GM19035 (cell line): Measurements from ENCODE around the gene NDFIP1.
"Not testable (repeated sequence)": the region's sequence is repeated elsewhere in the genome, so short reads cannot be mapped to it uniquely, and the experiment has no call there.

ENCODE experiments used
- ATAC-seq: cut with Tn5 transposase; IDR thresholded peaks from one replicate; pipeline ENCODE4 v1.9.1; 2021; ENCODE audit not compliant: unreplicated experiment

Gene NDFIP1

GRCh38 chr5:142183561-142183960 lies 75.0 kb downstream of the NDFIP1 start:
- no peak for ATAC-seq

GRCh38 chr5:142184988-142185387 lies 76.4 kb downstream of the NDFIP1 start:
- no peak for ATAC-seq

- ATAC-seq, result no peak
Observed at GRCh38 chr5:142186514-142186856, 77.9 kb downstream of the NDFIP1 start.

GRCh38 chr5:142186857-142187594 lies 78.4 kb downstream of the NDFIP1 start:
- no peak for ATAC-seq

DNA sequence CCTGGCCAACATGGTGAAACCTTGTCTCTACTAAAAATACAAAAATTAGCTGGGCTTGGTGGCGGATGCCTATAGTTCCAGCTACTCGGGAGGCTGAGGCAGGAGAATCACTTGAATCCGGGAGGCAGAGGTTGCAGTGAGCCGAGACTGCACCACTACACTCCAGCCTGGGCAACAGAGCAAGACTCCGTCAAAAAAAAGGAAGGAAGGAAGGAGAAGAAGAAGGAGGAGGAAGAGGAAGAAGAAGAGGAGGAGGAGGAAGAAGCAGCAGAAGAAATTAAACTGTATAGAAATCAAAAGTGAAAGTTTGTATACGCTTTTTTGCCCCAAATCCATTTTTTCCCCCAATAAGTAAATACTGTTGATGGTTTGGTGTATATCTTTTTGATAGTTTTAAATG lies 80.1 kb downstream of the NDFIP1 start:
- ATAC-seq, result not testable (repeated sequence)

- ATAC-seq, result no peak
Observed at GRCh38 chr5:142189813-142190212, 81.2 kb downstream of the NDFIP1 start.

- no peak for ATAC-seq
Observed at GRCh38 chr5:142191776-142192175, 83.2 kb downstream of the NDFIP1 start.

DNA sequence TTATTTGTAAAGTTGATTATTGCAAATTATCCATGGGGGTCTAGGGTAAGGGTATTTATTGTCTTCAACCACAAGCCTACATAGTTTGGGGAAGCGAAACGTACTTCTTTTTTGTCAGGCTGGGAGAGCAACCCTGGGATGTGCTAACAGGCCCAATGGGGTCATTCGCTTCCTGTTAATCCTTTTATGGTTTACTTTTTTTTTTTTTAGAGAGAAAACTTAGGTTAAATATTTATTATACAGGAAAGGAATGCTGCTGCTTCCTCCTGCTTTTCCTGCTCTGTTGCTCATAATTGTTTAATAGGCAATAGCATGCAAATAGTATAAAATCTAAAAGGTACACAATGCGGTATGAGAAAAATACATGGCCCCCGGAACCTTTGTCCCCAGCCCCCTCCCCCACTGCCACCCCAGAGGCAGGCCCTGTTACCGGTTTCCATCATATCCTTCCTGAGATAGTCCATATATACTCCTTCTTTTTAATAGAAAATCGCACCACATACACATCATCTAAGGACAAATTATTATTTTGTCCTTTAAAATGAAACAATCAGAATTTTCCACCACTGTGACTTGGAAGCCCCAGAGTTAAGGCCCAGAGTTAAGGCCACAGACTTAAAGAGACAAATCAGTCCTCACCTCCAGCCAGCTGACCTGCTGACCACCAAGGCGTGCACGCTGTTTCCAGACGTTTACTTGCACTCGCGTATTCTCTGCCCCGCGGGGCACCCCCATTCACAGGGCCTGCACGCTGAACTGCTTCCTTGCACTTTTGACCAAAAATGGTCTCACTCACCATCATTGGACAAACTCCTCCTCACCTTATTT lies 83.9 kb downstream of the NDFIP1 start:
- no peak for ATAC-seq

GRCh38 chr5:142193114-142193428 lies 84.5 kb downstream of the NDFIP1 start:
- ATAC-seq, result no peak

GRCh38 chr5:142197098-142197497 lies 88.5 kb downstream of the NDFIP1 start:
- no peak for ATAC-seq

- ATAC-seq, result no peak
Observed at GRCh38 chr5:142197781-142198180, 89.2 kb downstream of the NDFIP1 start.

DNA sequence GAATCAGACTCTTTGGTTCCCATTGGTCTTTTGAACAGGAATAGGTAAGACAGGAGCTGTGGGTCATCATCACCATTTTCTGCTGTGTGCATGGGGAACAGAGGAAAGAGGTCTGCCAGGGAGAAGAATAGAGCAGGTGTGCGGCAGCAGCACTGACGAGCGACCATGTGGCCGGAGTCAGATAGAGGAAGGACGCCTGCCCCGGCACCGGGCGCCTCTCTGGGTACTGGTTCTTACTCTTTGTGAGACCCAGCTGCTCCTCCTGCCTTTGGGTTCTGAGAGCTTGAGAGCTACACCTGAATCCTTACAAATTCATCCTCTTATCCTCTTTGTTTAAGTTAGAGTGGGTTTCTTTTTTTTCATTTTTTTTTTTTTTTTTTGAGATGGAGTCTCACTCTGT lies 90.8 kb downstream of the NDFIP1 start:
- ATAC-seq, result no peak

DNA sequence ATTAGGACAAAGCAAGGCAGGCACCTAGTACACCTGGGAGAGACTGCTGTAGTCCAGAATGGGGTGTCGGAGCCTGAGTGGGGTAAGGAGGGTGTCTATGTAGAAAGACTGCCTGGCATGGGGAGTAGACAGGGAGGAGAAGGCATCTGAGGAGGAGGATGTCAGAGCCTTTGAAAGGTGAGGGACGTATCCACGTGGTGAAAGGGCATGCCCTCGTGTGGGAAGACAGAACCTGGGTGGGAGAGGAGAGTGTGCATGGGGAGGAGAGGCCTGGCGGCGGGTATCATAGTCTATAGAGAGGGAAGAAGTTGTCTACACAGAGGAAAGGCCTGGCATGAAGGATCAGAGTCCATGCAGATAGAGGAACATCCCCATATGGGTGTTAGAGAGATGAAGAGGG lies 91.8 kb downstream of the NDFIP1 start:
- no peak for ATAC-seq

DNA sequence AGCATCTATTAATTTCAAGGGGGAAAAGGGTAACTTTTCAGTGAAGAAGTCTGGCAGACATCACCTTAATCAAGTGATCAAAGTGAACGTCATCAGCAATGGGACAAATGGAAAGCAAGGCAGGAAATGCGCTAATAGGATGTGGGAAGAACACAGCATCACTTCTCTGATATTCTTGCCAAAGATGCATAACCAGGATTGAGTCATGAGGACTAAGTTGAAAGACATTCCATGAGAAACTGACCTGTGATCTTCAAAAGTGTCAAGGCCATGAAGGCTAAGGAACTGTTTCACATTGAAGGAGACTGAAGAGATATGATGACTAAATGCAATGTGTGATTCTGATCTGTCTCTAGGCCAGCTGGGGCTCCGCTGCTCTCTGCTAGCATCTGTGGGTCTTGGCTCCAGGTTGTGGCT lies 92.9 kb downstream of the NDFIP1 start:
- ATAC-seq, result no peak

- ATAC-seq, result no peak
Observed at GRCh38 chr5:142202282-142202681, 93.7 kb downstream of the NDFIP1 start.
